Skeletal muscle satellite cell (primary cell): Measurements from ENCODE around the gene RNF208.
A peak's percentile ranks its signal among the peaks of the same experiment; 100 is the strongest.

ENCODE experiments used
- H3K27me3 ChIP-seq: 2 replicates; pipeline ENCODE4 v1.7.0; 2013; ENCODE audit warnings: low read length; ENCODE audit not compliant: control insufficient read depth, insufficient read depth
- H3K36me3 ChIP-seq: 2 replicates; pipeline ENCODE4 v1.7.0; 2013; ENCODE audit warnings: mild to moderate bottlenecking, control low read depth, low read length; ENCODE audit not compliant: insufficient read depth
- H3K4me1 ChIP-seq: 2 replicates; pipeline ENCODE4 v1.7.0; 2013; ENCODE audit warnings: low read length; ENCODE audit not compliant: control insufficient read depth, insufficient read depth
- H3K4me2 ChIP-seq: 2 replicates; pipeline ENCODE4 v1.7.0; 2013; ENCODE audit warnings: mild to moderate bottlenecking, low read length
- H3K4me3 ChIP-seq: 2 replicates; pipeline ENCODE4 v1.7.0; 2013; ENCODE audit warnings: low read length
- H3K9ac ChIP-seq: 2 replicates; pipeline ENCODE4 v1.7.0; 2013; ENCODE audit warnings: mild to moderate bottlenecking, low read depth, low read length, moderate library complexity
- H3K9me3 ChIP-seq: replicated peaks from 2 replicates; pipeline ENCODE4 v1.7.0; 2013; ENCODE audit warnings: mild to moderate bottlenecking, control low read depth, low read length

The RNF208 gene

GRCh38 chr9:137234758-137235423, 12.9 kb upstream of the RNF208 start:
- Histone ChIP-seq H3K9me3 (no peaks in the 10 kb centered on the region), H3K4me1 (peaks cover 31% of the 10 kb centered on the region), H3K4me2 (no peak overlapping the region), H3K27me3 (no peaks in the 10 kb centered on the region), H3K36me3 (no peaks in the 10 kb centered on the region), H3K4me3 (no peak overlapping the region), H3K9ac (no peak overlapping the region)

- Histone ChIP-seq H3K4me1 (peaks cover 25% of the 10 kb centered on the region), H3K36me3 (no peaks in the 10 kb centered on the region), H3K4me3 (no peak overlapping the region), H3K4me2 (no peak overlapping the region), H3K9me3 (no peaks in the 10 kb centered on the region), H3K9ac (no peak overlapping the region), H3K27me3 (no peaks in the 10 kb centered on the region)
Observed at GRCh38 chr9:137234055-137234697, 12.1 kb upstream of the RNF208 start.

- H3K27me3 ChIP-seq, result no peaks in the 10 kb centered on the region
- H3K36me3 ChIP-seq, result no peaks in the 10 kb centered on the region
- H3K9ac ChIP-seq, result no peak overlapping the region
- H3K4me2 ChIP-seq, result no peak overlapping the region
- peaks cover 19% of the 10 kb centered on the region for H3K4me1 ChIP-seq
- H3K9me3 ChIP-seq, result no peaks in the 10 kb centered on the region
- H3K4me3 ChIP-seq, result no peak overlapping the region
Observed at GRCh38 chr9:137233143-137233980, 11.3 kb upstream of the RNF208 start.

GRCh38 chr9:137232510-137232909, 10.5 kb upstream of the RNF208 start:
- Histone ChIP-seq H3K9ac (peak overlapping the region; percentile 47), H3K27me3 (no peaks in the 10 kb centered on the region), H3K4me2 (peak overlapping the region; percentile 41), H3K36me3 (no peaks in the 10 kb centered on the region), H3K4me1 (peaks cover 15% of the 10 kb centered on the region), H3K9me3 (no peaks in the 10 kb centered on the region), H3K4me3 (no peak overlapping the region)

GRCh38 chr9:137232101-137232500, 10.1 kb upstream of the RNF208 start:
- Histone ChIP-seq H3K4me3 (no peak overlapping the region), H3K27me3 (no peaks in the 10 kb centered on the region), H3K36me3 (no peaks in the 10 kb centered on the region), H3K4me2 (peak overlapping the region; percentile 41), H3K4me1 (peaks cover 19% of the 10 kb centered on the region), H3K9me3 (no peaks in the 10 kb centered on the region), H3K9ac (peak overlapping the region; percentile 47)

- Histone ChIP-seq H3K9ac (no peak overlapping the region), H3K9me3 (no peaks in the 10 kb centered on the region), H3K4me1 (peaks cover 20% of the 10 kb centered on the region), H3K4me3 (no peak overlapping the region), H3K27me3 (no peaks in the 10 kb centered on the region), H3K36me3 (no peaks in the 10 kb centered on the region), H3K4me2 (no peak overlapping the region)
Observed at GRCh38 chr9:137231372-137232039, 9.5 kb upstream of the RNF208 start.

- no peaks in the 10 kb centered on the region for H3K36me3 ChIP-seq
- H3K4me3 ChIP-seq, result no peak within 1 kb of the TSS
- no peaks in the 10 kb centered on the region for H3K27me3 ChIP-seq
- H3K9ac ChIP-seq, result no peak within 1 kb of the TSS
- no peak within 1 kb of the TSS for H3K4me2 ChIP-seq
- H3K9me3 ChIP-seq, result no peaks in the 10 kb centered on the region
- H3K4me1 ChIP-seq, result peaks cover 18% of the 10 kb centered on the region
Observed at GRCh38 chr9:137230705-137231371, 8.8 kb upstream of the RNF208 start, which contains the start of gene SLC34A3. SLC34A3 (plus strand) TSS chr9:137230901; CDS start chr9:137231703, 802 bp downstream.

- no peak overlapping the region for H3K9ac ChIP-seq
- no peak overlapping the region for H3K4me2 ChIP-seq
- H3K4me1 ChIP-seq, result peaks cover 25% of the 10 kb centered on the region
- no peaks in the 10 kb centered on the region for H3K36me3 ChIP-seq
- H3K9me3 ChIP-seq, result no peaks in the 10 kb centered on the region
- no peaks in the 10 kb centered on the region for H3K27me3 ChIP-seq
- H3K4me3 ChIP-seq, result no peak overlapping the region
Observed at GRCh38 chr9:137229903-137230704, 8.1 kb upstream of the RNF208 start.

GRCh38 chr9:137228968-137229896, 7.2 kb upstream of the RNF208 start:
- Histone ChIP-seq H3K9me3 (no peaks in the 10 kb centered on the region), H3K9ac (no peak overlapping the region), H3K4me3 (no peak overlapping the region), H3K4me2 (no peak overlapping the region), H3K4me1 (peaks cover 32% of the 10 kb centered on the region), H3K36me3 (no peaks in the 10 kb centered on the region), H3K27me3 (no peaks in the 10 kb centered on the region)
